ENCODE data around the gene OSBPL7.
A peak's percentile ranks its signal among the peaks of the same experiment; 100 is the strongest.

OSBPL7 gene

GRCh38 chr17:47831003-47831933, 9.7 kb upstream of the OSBPL7 start, which contains the start of the genes LRRC46 and MRPL10:
Gene LRRC46 (plus strand): TSS chr17:47831670. CDS start chr17:47831990, 320 bp downstream.
Gene MRPL10 (minus strand): TSS chr17:47831541. CDS start chr17:47831511, 30 bp downstream.
- peak; percentile 65; the same call in 1 of the 2 replicates for TF ChIP-seq CTCF (IDR thresholded peaks at IDR 0.05)

GRCh38 chr17:47830396-47831002, 8.9 kb upstream of the OSBPL7 start:
- TF ChIP-seq CTCF (IDR thresholded peaks at IDR 0.05): no peak

GRCh38 chr17:47829870-47830269, 8.3 kb upstream of the OSBPL7 start:
- no peak for TF ChIP-seq CTCF (IDR thresholded peaks at IDR 0.05)

GRCh38 chr17:47823519-47823918, 1.9 kb upstream of the OSBPL7 start:
- TF ChIP-seq CTCF (IDR thresholded peaks at IDR 0.05): no peak

GRCh38 chr17:47822785-47823184, 1.2 kb upstream of the OSBPL7 start:
- TF ChIP-seq CTCF (IDR thresholded peaks at IDR 0.05): no peak

GRCh38 chr17:47821031-47821423, 567 bp downstream of the OSBPL7 start:
- no peak for TF ChIP-seq CTCF (IDR thresholded peaks at IDR 0.05)

- no peak for TF ChIP-seq CTCF (IDR thresholded peaks at IDR 0.05)
These were observed 1.4 kb downstream of the OSBPL7 start for GRCh38 chr17:47820033-47820789.
